ENCODE results near the gene CHSY3.

CHSY3 gene

DNA sequence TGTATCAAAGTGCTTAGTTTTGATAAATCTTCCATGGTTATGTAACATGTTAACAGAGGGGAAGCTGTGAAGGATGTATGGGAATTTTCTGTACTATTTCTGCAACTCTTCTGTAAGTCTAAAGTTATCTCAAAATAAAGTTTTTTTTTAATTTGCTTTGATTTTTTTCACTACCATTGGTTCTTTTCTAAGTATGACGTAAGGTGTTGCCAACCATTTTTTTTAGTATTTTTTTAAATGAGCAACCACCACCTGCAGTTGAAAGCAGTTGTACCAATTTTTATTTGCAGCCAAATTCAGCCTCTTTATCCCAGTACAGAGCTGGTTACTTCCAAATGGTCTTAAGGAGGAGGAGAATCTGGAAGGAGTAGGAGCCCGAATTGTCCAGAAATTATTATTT is 192.2 kb downstream of the CHSY3 start:
- no peak for DNase-seq (ENCODE audit: low read depth)

DNA sequence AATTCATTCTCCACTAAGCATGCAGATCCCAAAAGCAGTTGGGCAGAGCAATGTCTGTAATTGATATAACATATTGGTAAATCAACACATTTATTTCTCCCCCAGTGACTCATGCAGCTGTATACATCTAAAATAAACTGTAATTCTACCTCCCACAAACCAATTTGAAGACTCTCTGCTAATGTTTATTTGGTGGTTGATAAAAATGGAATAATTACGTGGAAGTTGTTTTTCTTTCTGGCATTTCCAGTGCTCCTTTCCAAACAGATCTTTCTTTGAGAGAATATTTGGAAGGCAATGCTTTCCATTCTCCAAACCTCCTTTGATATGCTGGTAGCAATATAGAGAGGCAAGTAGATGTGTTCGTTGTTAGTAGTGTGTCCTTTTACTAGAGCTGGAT is 194.7 kb downstream of the CHSY3 start:
- DNase-seq (ENCODE audit: low read depth), result no peak

DNA sequence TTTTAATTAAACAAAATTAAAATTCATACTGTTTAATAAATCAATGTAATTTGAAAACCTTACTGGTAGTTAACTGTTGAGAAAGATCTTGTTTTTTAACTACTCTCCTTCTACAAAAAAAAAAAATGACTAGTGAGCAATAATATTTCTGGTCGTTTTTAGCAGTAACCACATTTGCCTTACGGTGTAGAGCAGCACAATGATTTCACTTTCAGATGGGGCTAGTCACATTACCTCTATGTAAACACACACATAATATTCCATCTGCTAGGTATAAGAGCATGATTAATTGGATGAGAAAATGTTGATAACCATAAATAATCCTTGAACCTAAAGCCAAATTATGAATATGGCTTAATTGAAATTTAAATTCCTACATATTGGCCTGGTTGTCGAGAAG is 198.1 kb downstream of the CHSY3 start:
- DNase-seq (ENCODE audit: low read depth), result no peak

DNA sequence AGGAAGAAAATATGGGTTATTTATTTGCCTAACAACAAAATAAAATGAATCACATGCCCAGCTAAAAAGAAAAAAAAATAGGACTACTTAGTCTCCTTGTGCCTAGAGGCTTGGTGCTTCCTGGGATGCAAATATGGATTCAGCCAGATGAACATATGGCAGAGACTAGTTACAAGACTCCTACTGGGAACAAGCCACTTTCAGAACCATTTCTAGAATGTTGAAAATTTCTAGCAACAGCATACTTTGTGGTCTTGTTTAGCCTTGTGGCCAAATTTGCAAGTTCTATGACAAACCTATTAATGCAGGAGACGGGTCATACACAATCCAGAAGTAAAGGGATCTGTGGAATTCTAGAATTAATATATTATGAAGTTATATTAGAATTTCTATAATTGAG is 198.7 kb downstream of the CHSY3 start:
- DNase-seq (ENCODE audit: low read depth), result no peak

DNA sequence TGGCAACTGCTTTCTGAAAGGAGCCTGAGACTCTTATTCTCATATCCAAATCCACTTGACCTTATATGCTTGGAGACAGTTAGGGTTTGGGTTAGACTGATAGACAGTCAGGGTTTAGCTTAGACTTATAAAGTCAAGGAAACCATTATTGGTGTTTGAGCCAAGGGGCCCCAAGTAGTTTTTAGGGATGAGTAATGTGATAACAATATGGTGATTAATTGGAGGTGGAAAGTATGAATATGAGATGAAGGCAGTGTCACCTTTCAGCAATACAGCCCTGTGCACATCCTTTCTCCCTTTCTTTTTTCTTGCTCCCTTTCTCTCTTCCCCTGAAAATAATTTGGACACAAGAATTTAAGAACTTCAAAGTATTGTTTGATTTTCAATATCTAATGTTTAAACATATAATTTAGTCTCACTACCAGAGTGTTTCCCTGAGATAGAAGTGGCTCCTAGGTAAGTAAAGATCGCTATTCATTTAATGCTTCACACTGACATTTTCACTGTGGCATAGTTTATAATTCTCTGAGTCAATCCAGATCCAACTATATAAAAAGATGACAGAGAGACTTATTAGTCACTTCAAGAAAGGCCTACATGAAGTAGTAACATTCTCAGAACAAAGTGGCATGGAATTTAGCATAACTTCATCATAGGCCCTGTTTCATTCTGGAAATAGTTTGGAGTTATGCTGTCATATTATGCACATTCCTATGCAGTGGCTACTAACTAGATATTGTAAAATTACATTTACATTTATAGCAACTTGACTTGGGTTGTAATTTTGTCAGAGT is 200.8 kb downstream of the CHSY3 start:
- no peak for DNase-seq (ENCODE audit: low read depth)

DNA sequence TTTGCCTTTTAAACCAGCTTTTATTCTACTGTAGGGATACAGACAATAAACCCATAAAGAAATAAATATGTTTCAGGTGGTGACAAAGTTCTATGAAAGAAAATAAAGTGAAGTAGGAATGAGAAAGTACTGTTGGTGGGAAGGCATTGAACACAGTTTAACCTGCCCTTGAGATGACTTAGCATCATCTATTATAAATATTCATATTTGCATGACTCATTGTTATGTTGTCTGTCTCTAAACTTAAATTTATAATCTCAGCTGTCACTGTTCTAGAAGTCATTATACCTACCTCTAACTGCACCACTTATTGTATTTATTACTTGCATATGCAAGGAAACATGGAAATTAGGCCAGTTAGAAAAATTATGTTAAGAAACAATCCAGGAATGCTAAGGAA is 202.2 kb downstream of the CHSY3 start:
- no peak for DNase-seq (ENCODE audit: low read depth)

DNA sequence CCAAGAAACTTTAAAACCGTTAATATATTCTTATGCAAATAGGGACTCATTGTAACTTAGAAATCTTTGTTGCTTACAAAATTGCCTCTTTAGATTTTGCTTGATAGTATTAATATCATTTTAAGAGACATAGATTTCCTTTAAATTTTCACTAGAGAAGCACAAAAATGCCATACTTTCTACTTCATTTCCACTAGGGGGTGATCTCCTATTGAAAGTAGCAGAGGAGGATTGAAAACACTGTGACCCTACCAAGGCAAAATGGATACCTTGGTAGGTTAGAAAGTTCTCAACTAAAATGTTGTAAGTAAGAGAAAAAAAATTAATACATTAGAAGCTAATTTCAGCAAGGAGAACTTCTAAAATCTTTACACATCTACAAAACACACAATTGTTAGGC is 204.9 kb downstream of the CHSY3 start:
- no peak for DNase-seq (ENCODE audit: low read depth)

DNA sequence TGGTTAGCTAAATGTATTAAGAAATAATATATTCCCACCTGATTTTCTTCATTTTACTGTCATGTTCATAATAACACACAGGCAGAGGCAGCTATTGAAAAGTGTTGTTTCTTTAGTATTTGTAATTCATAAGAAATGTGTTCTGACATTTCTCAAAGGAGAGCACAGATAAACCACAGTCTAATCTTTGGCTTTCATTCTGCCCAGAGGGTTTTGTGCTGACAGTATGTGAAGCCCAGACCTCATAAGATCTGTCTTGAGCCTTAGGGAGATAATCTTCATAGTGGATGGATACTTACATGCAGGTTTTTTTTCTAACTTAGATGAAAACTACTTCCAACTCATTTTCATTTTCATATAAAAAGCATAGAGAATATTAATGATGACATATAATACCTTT is 206.1 kb downstream of the CHSY3 start:
- DNase-seq (ENCODE audit: low read depth), result no peak

DNA sequence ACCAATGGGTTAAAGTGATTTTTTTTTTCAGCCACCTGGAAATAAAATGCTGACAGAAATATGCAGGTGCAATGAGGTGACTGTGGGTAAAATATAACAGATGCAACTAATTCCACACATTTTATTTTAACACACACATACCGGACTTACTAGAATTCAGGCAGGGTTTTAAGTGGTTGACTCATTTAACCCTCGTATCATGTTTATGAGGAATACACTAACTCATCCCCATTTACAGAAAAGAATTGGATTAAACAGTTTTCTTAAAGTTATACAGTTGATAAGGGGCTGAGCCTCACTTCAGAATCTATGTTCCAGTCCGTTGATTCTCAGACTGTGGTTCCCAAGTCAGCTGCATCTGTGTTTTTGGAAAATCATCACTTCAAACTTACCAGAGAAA is 207.5 kb downstream of the CHSY3 start:
- DNase-seq (ENCODE audit: low read depth), result no peak

DNA sequence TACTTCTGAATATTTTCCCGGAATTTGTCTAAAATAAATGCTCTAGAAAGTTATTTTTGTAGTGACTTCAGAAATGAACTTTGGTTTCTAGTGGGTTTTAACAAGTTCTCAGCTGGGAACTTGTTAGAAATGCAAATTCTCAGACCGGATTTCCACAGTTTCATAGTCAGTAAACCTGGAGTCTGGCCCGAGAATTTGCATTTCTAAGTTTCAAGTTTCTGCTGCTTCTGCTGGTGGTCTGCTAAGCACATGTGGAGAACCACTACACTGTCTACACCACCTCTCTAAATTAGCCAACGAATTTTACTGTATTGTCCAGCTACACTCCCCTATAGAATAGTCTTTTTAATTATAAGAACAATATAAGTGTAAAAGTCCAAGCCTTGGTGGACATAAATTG is 208.0 kb downstream of the CHSY3 start:
- no peak for DNase-seq (ENCODE audit: low read depth)

DNA sequence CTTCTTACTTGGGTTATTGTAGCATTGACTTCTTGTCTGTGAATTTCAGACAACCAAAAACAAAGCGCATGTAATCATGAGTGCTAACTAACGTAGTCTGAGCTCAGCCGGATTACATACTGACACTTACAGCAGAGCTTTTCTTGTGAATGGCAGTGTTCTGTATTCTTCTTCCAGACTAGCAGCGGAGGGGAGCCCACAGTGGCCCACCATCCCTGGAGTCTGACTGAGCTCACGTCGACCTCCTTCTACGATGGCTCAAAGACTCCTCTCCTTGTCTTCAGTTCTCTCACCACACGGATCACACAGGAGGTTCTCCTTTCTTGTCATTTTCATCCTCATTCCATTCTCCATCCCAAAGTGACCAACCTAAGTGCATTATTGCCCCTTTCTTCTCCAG is 211.4 kb downstream of the CHSY3 start:
- no peak for DNase-seq (ENCODE audit: low read depth)

DNA sequence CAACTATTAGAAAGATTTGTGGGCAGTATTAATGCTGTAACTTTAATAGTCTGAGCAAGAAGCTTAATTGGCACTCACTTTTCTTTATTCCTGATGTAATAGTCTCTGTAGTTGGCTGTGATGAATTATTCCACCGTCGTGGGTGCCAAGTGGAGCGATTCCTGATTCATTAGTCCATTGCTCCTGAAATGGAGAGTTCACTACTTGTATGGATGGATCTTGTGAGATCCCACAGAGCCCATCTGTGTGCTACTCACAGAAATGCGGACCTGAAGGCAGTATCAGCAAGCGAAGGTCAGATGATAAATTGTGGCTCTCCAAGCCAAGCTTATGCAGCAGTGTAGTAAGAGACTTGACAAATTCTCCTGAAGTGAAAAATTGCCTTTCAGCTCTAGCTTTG is 212.2 kb downstream of the CHSY3 start:
- no peak for DNase-seq (ENCODE audit: low read depth)

DNA sequence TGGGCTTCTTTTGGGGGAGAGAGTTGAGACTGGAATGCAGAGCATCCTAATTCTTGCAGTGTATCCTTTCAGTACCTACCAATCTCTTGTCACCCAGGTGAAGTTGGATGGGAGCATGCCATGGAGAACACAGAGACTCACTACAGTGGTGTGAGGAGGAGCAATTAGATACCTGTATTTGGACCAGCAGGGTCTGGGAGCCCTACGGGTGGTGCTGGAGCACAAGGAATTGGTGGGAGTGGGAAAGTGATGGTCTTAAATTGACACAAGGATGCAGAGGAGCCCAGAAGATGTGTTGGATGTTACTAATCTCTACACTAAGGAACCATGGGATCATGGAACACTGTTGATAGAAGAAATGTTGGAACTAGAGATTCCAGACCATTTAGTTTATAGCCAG is 212.7 kb downstream of the CHSY3 start:
- no peak for DNase-seq (ENCODE audit: low read depth)

DNA sequence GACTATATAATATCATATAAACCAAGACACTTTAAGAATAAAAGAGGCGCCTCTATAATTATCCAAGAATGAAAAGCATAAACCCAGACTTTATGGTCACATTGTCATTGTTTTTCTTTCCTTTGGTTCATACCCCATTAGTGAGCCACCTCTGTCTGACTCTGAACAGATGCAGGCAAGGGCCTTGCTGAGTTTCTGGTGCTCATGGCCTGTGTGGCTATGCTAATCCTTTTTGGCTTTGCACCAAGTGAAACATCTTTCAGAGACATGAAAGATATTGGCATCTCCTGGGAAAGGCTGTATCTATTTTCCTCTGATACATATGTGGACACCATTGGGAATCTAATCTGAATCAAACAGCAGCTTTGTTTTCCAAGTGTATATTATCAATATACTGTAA is 222.5 kb downstream of the CHSY3 start:
- no peak for DNase-seq (ENCODE audit: low read depth)

DNA sequence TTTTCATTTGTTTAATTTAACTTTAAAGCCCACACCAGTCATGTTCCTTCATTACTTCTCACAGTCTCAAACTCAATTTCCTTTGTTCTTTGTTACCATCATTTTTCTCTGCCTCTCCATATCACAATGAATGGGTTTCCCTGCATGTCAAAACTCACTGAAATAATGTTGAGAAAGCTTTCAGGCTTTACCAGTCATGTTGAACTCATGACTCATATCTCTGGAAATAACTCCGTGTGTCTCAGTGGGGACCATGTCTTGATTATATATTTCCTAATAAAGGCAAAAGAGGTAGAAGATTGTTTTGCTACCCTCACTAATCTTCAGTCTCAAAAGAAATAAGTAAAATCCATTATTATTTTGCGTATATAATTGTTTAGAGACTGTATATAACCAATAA is 231.2 kb downstream of the CHSY3 start:
- no peak for DNase-seq (ENCODE audit: low read depth)

DNA sequence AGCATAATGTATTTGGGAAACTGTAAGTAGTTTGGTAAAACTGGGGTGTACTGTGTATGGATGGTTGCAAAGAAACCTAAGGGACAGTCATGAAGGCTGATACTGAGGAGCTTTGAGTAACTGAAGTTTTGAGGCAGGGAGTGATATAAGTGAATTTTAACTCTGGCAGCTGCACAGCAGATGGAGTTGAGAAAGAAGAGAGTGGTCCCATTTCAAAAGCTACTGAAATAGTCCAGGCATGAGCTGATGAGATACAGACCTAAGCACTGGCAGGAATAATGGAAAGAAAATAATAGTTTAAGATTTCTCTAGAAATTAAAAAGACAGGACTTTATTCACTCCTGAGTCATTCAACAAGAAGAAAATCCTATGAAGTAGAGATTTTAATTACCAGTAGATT is 232.0 kb downstream of the CHSY3 start:
- DNase-seq (ENCODE audit: low read depth), result no peak

DNA sequence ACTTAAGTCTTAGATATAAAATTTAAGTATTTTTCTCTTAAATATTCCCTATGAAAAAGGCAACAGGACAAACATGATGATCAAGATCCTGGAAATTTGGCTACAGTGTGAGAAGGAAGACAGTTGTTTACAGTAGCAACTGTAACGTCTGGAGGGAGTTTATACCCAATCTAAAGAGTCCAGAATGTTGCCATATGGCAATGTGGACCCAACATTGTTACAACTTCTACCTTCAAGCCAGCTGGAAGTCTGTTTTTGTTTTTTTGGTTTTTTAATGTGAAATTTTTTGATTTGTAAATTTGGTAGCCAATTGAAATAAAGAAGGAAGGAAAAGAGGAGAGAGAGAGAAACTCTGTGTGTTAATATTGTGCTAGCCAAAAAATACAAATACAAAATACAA is 233.4 kb downstream of the CHSY3 start:
- no peak for DNase-seq (ENCODE audit: low read depth)

DNA sequence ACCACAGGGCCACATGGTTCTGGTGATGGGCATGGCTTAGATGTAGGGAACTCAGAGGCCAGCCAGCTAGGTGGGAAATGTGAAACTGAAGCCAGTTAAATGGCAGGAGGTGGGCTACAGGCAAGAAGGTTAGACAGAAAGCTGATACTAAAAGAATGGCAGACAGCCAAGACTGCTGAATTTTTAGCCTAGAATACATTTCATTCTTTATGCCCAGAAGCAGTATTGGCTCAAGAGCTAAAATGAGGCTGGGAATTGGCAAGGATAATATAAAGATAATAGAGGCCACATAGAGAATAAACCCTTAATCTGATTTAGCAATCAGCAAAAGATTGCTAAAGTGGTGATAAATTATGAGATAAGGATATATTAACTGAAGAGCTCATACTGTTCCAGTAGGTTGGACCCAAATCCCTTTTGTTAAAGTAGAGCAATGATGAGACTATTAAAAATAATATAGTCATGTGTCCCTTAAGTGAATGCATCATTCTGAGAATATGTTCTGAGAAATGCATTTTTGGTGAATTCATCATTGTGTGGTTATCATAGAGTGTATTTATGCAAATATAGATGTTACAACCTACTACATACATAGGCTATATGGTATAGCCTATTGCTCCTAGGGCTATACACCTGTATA is 234.3 kb downstream of the CHSY3 start:
- DNase-seq (ENCODE audit: low read depth), result no peak

DNA sequence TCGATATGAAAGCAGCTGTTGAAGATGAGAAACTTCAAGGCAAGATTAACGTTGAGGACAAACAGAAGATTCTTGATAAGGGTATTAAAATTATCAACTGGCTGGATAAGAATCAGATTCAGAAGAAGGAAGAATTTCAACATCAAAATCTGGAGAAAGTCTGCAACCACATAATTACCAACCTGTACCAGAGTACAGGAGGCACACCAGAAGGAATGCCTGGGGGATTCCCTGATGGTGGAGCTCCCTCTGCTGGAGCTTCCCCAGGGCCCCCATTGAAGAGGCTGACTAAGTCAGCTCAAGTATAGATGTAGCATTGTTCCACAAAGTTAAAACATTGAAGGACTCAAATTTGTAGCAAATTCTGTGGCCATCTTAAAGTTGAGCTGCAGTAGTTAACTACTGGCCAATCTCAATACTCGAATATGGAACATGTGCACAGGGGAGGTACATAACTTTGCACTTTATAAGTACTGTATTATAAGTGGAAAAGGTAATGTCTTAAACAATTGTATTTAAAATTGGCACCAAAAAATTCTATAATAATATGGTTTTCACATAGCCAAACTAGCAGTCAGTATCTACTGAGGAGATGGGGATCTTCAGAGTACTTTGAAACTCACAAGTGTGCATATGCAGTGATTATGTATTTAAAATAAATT is 237.5 kb downstream of the CHSY3 start:
- DNase-seq (ENCODE audit: low read depth), result no peak

DNA sequence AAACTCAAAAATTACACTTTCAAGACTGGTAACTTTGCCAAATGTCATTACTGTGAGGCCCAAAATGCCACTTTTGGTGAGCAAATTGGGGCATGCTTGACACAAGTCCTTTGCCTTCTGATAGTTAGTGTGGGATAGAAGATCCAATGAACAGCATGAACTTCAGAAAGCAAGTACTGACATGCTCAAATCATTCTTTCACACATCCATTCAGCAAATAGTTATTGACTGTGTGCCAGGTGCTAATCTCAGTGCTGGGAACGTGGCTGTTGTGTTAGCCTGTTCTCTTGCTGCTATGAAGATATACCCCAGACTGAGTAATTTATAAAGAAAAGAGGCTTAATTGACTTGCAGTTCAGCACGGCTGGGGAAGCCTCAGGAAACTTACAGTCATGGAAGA is 247.0 kb downstream of the CHSY3 start:
- no peak for DNase-seq (ENCODE audit: low read depth)

DNA sequence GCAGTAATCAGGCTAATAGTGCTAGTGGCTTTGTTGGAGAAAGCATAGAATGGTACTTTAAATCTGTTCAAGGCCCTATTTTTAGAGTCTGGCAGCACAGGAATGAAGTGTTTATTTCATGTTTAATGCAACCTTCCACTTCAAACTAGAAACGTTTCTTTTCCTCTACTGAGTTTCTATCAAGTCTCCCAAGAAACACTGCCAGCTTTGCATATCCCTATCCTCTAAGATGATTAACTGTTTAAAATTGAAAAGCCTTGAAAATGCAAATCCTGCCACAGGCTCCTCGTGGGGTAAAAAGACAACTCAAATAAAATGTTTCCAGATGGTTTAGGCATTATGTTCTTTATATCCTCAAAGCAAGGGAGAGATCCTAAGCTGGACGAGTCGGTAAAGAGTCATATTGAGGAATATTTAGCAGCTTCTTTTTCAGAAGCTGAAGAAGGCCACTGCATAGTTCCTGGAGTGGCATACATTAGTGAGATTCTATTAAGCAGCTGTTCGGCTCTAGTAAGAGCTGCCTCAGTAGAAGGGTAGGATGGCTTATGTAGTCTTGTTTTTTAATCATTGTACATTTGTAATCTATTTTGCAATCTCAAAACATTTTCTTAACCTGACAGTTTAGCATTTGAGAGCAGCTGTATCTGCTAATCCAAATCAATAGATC is 251.2 kb downstream of the CHSY3 start:
- no peak for DNase-seq (ENCODE audit: low read depth)

DNA sequence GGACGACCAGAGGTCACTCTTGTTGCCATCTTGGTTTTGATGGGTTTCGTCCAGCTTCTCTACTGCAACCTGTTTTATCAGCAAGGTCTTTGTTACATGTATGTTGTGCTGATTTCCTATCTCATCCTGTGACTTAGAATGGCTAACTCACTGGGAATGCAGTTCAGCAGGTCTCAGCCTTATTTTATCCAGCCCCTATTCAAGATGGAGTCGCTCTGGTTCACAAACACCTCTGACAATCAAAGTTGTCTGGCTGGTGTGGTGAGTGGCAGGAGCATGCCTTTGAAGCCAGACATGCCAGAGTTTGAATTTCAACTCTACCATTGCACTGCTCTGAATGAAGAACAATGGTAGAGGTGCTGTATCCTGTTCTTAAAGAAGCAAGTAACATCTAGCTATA is 253.8 kb downstream of the CHSY3 start:
- DNase-seq (ENCODE audit: low read depth), result no peak

DNA sequence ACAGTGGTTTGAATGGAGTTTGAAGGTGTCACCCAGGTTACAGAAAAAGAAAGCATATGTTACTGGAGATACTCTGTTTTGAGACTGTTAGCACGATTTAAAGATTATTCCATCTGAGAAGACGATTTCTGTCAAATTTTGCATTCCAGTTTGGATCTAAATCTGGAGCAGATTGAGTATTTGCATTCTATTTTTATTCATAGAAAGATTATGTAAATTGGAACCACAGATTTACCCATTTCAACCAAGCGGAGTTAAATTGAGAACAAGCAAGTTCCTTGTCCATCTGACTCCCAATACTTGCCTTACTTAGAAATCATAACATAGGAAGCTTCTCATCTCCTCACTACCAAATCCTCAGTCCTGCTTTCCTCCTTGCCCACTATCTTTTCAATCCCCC is 255.7 kb downstream of the CHSY3 start:
- DNase-seq (ENCODE audit: low read depth), result no peak
